Natural killer cell (primary cell): ENCODE measurements around the gene C17orf58. TPM values are rescaled to one million over a fixed set of nuclear protein-coding genes. Genes with fewer than 3 reads are reported as not detected.
"Not testable (repeated sequence)": the region's sequence is repeated elsewhere in the genome, so short reads cannot be mapped to it uniquely, and the experiment has no call there.

Experiments
- ATAC-seq, 3 donors: fragments of 150-1000 bp in 2 of 3; fragments of 200-7000 bp in 1 of 3; cut with Tn5 transposase; 1 replicate in 1 of 3; 2 replicates in 2 of 3; pipeline ENCODE4 v1.10.0; 2021; ENCODE audit warnings: mild to moderate bottlenecking in 2 of 3, moderate library complexity in 2 of 3
- DNase-seq, 2 donors: peaks; one replicate each; pipeline versions ENCODE4 v3.0.0 to v3.0.0-alpha.2; 2013 to 2021; ENCODE audit warnings: mixed read lengths in 1 of 2
- H3K27ac ChIP-seq: one replicate; pipeline ENCODE4 v1.5.1; 2013; ENCODE audit warnings: mild to moderate bottlenecking, low read length
- H3K27me3 ChIP-seq: one replicate; pipeline ENCODE4 v1.6.1; 2013; ENCODE audit warnings: low read length; ENCODE audit not compliant: control insufficient read depth, insufficient read depth
- H3K36me3 ChIP-seq: one replicate; pipeline ENCODE4 v1.6.1; 2013; ENCODE audit warnings: low read length; ENCODE audit not compliant: control insufficient read depth, insufficient read depth
- H3K4me1 ChIP-seq: one replicate; pipeline ENCODE4 v1.6.1; 2013; ENCODE audit warnings: low read length; ENCODE audit not compliant: control insufficient read depth, insufficient read depth
- H3K4me3 ChIP-seq: one replicate; pipeline ENCODE4 v1.5.1; 2013; ENCODE audit warnings: low read length
- H3K9me3 ChIP-seq: one replicate; pipeline ENCODE4 v1.6.1; 2013; ENCODE audit warnings: low read length; ENCODE audit not compliant: control insufficient read depth, insufficient read depth
- H3K27ac Mint-ChIP-seq, 2 donors: one replicate each; pipeline ENCODE4 v1.8.0; 2022; ENCODE audit warnings: mild to moderate bottlenecking in 2 of 2, mixed read lengths in 2 of 2, moderate library complexity in 1 of 2
- H3K27me3 Mint-ChIP-seq, 2 donors: one replicate each; pipeline ENCODE4 v1.8.0; 2022; ENCODE audit warnings: low read depth in 2 of 2, mixed read lengths in 2 of 2
- H3K36me3 Mint-ChIP-seq: one replicate; pipeline ENCODE4 v1.8.0; 2022; ENCODE audit warnings: mixed read lengths
- H3K4me1 Mint-ChIP-seq, 2 donors: one replicate each; pipeline ENCODE4 v1.8.0; 2022; ENCODE audit warnings: mixed read lengths in 2 of 2
- H3K4me3 Mint-ChIP-seq: one replicate; pipeline ENCODE4 v1.8.0; 2022; ENCODE audit warnings: mild to moderate bottlenecking, moderate library complexity, mixed read lengths
- H3K9me3 Mint-ChIP-seq, 2 donors: one replicate each; pipeline ENCODE4 v1.8.0; 2022; ENCODE audit warnings: mixed read lengths in 2 of 2
- CTCF ChIP-seq: fragments of 200-600 bp; IDR thresholded peaks from one replicate; pipeline ENCODE4 v1.8.0; 2022; ENCODE audit warnings: antibody characterized with exemption
- WGBS: methylation state at CpG from one replicate; pipeline ENCODE4 v1.1.7; 2013; ENCODE audit warnings: missing lambda C conversion rate; ENCODE audit not compliant: insufficient coverage; 5-methylcytosine and 5-hydroxymethylcytosine counted together
- intact Hi-C: fragments of 100-400 bp; cut with micrococcal nuclease; formaldehyde crosslinking; loops from one replicate; pipeline ENCODE4 v1.14.2; 2022
- total RNA-seq, 4 donors: library from RNA; stranded (reverse); fragments of 120-200 nt in 1 of 4; gene quantifications; one replicate each; pipeline versions ENCODE4 v1.2.3 to v1.2.4, GENCODE V29; 2013 to 2022

C17orf58 gene
- total RNA-seq, 3 donors from 2014 or later (not counting 1 experiment from before 2014, with no cell fraction given) = 4.3 to 5.8 (median 4.6) TPM

GRCh38 chr17:67980456-67980855 lies 15.8 kb downstream of the C17orf58 start:
- no peaks in the 10 kb centered on the region for H3K27me3 Mint-ChIP-seq
- no peak overlapping the region for H3K4me3 Mint-ChIP-seq
- no peak for DNase-seq

GRCh38 chr17:67976306-67976705 lies 20.0 kb downstream of the C17orf58 start:
- DNase-seq, H3K27me3 Mint-ChIP-seq, H3K4me3 ChIP-seq, H3K4me1 ChIP-seq, H3K36me3 Mint-ChIP-seq, H3K4me3 Mint-ChIP-seq, H3K27ac Mint-ChIP-seq, H3K27me3 ChIP-seq, H3K9me3 Mint-ChIP-seq, H3K4me1 Mint-ChIP-seq, ATAC-seq, H3K9me3 ChIP-seq, intact Hi-C loops, H3K27ac ChIP-seq: not testable (repeated sequence)
- H3K36me3 ChIP-seq = peaks cover 27% of the 10 kb centered on the region
- WGBS = 97% methylated on average over 6 of the region's 6 CpGs

More at GRCh38 chr17:67980456-67980855, 15.8 kb downstream of the C17orf58 start:
- H3K27ac Mint-ChIP-seq = no peak overlapping the region
- no peak for TF ChIP-seq CTCF
- peaks cover 4 to 9% of the 10 kb centered on the region in 2 donors for H3K4me1 Mint-ChIP-seq
- 100% methylated on average over 1 of the region's 2 CpGs for WGBS
- intact Hi-C loops = no loop called here
- Histone ChIP-seq H3K36me3 (peaks cover 25% of the 10 kb centered on the region), H3K4me3 (no peak overlapping the region), H3K9me3 (no peaks in the 10 kb centered on the region), H3K4me1 (no peaks in the 10 kb centered on the region), H3K27ac (no peak overlapping the region), H3K27me3 (no peaks in the 10 kb centered on the region)
- H3K9me3 Mint-ChIP-seq = no peaks in the 10 kb centered on the region
- no peaks in the 10 kb centered on the region for H3K36me3 Mint-ChIP-seq
- ATAC-seq = no peak

GRCh38 chr17:67974598-67975066 lies 21.6 kb downstream of the C17orf58 start:
- H3K4me3 ChIP-seq = no peak overlapping the region
- no peaks in the 10 kb centered on the region for H3K9me3 Mint-ChIP-seq
- no peak for ATAC-seq
- H3K4me1 Mint-ChIP-seq = no peaks in the 10 kb centered on the region
- H3K27me3 Mint-ChIP-seq = no peaks in the 10 kb centered on the region
- DNase-seq = no peak
- no peaks in the 10 kb centered on the region for H3K4me1 ChIP-seq
- no peak overlapping the region for H3K27ac Mint-ChIP-seq
- no peaks in the 10 kb centered on the region for H3K27me3 ChIP-seq
- H3K4me3 Mint-ChIP-seq = no peak overlapping the region
- no peak for TF ChIP-seq CTCF
- intact Hi-C loops = no loop called here
- H3K27ac ChIP-seq = no peak overlapping the region
- WGBS = 85% methylated on average over 8 of the region's 8 CpGs
- H3K36me3 Mint-ChIP-seq = no peaks in the 10 kb centered on the region
- H3K9me3 ChIP-seq = no peaks in the 10 kb centered on the region
- peaks cover 29% of the 10 kb centered on the region for H3K36me3 ChIP-seq

GRCh38 chr17:67974185-67974584 lies 22.1 kb downstream of the C17orf58 start:
- no peak overlapping the region for H3K27ac Mint-ChIP-seq
- Histone ChIP-seq H3K27me3 (no peaks in the 10 kb centered on the region), H3K9me3 (no peaks in the 10 kb centered on the region), H3K36me3 (peaks cover 29% of the 10 kb centered on the region), H3K4me3 (no peak overlapping the region), H3K4me1 (no peaks in the 10 kb centered on the region), H3K27ac (no peak overlapping the region)
- intact Hi-C loops = no loop called here
- no peak for DNase-seq
- no peaks in the 10 kb centered on the region for H3K36me3 Mint-ChIP-seq
- H3K4me3 Mint-ChIP-seq = no peak overlapping the region
- TF ChIP-seq CTCF = no peak
- ATAC-seq = no peak
- 90% methylated on average over 9 of the region's 9 CpGs for WGBS
- no peaks in the 10 kb centered on the region for H3K4me1 Mint-ChIP-seq
- H3K27me3 Mint-ChIP-seq = no peaks in the 10 kb centered on the region
- H3K9me3 Mint-ChIP-seq = no peaks in the 10 kb centered on the region
